GM10266 (cell line): Measurements from ENCODE around the gene RHBDD1.

ENCODE experiments used
- DNase-seq: peaks from one replicate; pipeline ENCODE4 v3.0.0; 2012; ENCODE audit errors: extremely low spot score
- TF ChIP-seq, protein P1 (sequence below): IDR thresholded peaks from 2 replicates; pipeline ENCODE4 v1.5.1; 2012; ENCODE audit warnings: mild to moderate bottlenecking, low read depth; ENCODE audit not compliant: control insufficient read depth, insufficient read depth; ENCODE audit errors: missing control alignments

Gene RHBDD1

DNA sequence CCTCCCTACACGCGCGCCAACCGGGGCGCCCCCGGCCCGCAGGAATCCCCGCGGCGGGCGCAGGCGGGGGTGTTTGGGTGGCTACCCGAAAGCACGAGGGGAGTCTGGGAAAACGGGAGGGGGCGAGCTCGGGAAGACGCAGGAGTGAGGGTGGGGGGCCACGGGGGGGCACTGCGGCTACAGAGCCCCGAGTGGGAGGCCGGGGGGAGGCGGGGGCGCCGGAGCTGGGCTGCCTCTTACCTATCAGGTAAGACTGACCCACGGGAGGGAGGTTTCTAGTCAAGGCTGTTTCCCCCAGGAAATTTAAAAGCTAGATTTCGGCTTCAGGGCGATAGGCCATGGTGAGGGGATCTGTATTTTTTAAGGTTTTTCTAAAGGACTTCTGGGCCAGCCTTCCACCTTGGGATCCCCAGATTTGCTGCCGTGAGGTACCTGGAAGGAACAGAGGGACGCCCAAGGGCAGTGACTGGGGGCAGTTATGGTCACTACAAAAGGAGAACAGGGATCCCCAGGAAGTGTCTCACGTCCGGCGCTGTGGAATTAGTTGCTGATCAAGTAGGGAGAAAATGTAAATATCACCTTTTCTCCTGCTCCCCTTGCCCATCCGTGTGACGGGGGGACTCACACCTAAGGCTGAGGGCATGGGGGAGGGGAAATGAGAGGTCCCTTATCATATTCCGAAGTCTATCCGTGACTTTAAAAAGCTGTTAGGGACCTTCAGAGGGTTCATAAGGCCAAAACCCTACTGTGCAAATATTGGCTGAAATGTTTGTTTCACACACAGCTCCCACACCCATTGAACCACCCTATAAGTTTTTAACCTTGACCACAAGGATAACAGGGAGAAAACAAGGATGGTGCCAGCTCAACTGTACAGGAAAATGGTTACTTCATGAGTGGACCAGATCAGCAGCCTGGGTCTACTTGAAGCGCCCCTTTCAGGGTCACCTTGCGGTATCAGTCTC, 35.6 kb upstream of the RHBDD1 start:
- TF ChIP-seq, protein P1, sequence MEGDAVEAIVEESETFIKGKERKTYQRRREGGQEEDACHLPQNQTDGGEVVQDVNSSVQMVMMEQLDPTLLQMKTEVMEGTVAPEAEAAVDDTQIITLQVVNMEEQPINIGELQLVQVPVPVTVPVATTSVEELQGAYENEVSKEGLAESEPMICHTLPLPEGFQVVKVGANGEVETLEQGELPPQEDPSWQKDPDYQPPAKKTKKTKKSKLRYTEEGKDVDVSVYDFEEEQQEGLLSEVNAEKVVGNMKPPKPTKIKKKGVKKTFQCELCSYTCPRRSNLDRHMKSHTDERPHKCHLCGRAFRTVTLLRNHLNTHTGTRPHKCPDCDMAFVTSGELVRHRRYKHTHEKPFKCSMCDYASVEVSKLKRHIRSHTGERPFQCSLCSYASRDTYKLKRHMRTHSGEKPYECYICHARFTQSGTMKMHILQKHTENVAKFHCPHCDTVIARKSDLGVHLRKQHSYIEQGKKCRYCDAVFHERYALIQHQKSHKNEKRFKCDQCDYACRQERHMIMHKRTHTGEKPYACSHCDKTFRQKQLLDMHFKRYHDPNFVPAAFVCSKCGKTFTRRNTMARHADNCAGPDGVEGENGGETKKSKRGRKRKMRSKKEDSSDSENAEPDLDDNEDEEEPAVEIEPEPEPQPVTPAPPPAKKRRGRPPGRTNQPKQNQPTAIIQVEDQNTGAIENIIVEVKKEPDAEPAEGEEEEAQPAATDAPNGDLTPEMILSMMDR = no peak
- no peak for DNase-seq

DNA sequence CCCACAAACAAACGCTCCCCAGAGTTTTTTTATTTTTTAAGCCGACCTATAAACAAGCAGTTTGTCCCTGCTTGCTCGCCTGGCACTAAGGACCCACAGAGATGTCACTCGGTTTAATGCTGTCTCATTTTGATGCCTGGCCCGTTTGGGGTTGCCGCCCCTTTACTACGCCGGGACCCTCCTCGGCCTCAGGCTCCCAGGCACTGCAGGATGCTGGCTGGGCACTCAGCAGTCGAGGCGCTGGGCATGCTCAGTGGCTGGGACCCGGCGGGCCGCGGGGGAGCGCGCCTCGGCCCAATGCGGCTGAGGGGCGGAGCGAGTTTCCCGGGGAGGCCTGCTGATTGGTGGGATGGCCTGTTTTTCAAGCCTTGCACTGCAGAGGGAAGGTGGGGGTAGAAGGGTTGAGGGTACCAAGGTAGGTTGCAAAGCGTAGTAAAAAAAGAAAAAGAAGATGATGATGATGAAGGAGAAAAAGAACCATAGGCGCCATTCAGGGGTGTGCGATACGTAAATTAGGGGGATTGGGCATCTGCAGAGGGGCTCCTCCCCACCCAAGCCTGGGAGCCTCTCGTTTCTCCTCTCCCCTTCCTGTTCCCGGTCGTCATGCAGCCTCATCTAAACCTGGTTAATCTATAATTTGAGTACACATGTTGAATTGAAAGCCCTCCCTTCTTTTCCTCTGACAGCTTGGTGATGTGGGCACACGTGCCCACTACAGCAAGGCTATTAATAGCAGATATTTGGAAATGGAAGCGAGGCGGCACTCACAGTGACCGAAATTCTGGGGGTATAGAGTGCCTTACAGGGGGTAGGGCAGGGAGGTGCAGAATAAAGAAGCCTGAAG, 34.7 kb upstream of the RHBDD1 start:
- peak; percentile 91 for DNase-seq
- TF ChIP-seq, protein P1 = no peak

DNA sequence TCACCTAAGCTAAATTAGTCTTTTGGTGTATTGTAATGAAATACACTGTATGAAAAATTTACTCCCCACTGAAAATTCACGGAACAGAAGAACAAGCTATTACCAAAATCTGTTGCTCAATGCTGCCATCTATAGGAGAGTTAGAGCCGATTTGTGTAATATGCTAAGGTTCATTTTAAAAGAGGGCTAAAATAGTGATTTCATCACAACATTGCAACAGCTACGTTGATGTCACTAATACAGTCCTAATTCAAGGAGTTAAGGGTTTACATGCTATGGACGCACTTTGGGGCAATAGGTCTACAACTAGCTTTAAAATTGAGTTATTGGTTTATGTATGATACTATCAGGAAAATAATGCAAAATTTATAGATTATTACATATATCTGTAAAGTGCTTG, 33.3 kb upstream of the RHBDD1 start:
- TF ChIP-seq, protein P1 = peak; percentile 74
- peak; percentile 70 for DNase-seq

DNA sequence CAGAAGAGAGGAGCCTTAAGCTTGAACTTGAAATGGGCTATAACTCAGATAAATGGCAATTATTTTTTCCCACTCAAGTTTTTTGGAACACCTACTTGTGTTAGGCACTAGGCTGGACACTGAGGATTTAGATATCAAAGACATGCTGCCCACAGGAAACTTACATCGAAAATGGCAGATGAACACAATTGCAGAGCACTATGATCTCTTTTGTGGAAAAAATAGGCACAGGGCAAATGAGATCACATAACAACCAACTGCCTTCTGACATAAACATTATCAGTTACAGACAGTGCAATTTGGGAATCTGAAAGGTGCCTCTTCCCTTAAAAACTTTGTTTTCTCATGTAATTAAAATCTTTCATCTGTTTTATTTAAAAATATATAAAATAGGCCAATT, 32.4 kb upstream of the RHBDD1 start:
- TF ChIP-seq, protein P1 = no peak
- no peak for DNase-seq

DNA sequence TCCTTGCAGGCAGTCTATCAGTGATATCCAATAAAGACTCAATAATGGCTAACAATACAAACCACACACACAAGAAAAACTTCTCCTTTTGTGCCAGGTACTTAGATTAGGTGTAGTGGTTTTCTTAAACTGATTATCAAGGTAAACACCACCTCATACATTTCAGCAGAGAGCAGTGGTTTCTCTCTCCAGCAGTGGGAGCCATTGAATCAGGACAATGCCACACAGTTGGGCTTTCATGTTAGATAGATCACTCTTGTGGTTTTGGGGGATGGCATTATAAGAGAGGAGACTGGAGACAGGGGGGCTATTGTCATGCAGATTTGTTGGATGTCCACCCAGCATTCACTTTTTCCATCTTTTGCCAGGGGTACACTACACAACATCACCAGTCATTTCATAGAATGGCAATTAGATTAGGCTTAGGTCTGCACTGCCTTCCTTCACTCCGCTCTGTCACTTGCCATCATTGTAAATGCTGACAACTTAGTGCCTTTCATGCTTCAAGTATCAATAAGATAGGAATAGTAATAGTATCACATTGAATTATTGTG, 22.6 kb upstream of the RHBDD1 start:
- TF ChIP-seq, protein P1 = peak; percentile 48

DNA sequence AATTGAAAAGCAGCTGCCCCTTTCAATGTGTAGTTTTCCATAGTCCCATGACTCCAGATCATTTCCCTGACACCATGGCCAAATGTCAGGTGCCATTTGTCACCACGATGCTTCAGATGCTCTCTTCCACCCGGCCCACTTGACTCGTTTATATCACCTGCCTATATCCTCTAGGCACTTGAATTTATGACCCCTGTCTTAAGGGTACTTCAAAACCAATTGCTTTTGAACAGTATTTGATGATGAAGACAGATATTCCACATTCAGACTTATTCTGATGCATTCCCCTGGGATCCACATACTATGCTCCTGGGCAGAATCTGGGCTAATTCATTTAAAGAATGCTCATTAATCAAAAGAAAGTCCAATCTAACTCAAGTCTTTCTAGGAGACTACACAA, 16.9 kb upstream of the RHBDD1 start:
- TF ChIP-seq, protein P1 = no peak

More for the DNA sequence above, 22.6 kb upstream of the RHBDD1 start:
- DNase-seq = no peak

More for the DNA sequence above, 16.9 kb upstream of the RHBDD1 start:
- no peak for DNase-seq
